HL-60/S4 treated with phorbol 12-myristate 13-acetate at 8.2 ng/mL for 4 days and 3 days (cell line): ENCODE data around the gene GUCY1A2.
"Not testable (repeated sequence)": the region's sequence is repeated elsewhere in the genome, so short reads cannot be mapped to it uniquely, and the experiment has no call there.

Experiments used
- in situ Hi-C: fragments of 300-500 bp; cut with MboI; formaldehyde crosslinking; loops from 2 replicates; pipeline ENCODE4 v1.15.0; 2022; ENCODE audit warnings: low sequenced_read_pairs

GUCY1A2 gene

GRCh38 chr11:106848526-106848925 is 169.8 kb downstream of the GUCY1A2 start:
- in situ Hi-C loops: no loop called here

- in situ Hi-C loops: no loop called here
Observed at GRCh38 chr11:106842134-106842533, 176.1 kb downstream of the GUCY1A2 start.

GRCh38 chr11:106840947-106841346 is 177.3 kb downstream of the GUCY1A2 start:
- in situ Hi-C loops: no loop called here

- in situ Hi-C loops: no loop called here
Observed at GRCh38 chr11:106840146-106840545, 178.1 kb downstream of the GUCY1A2 start.

GRCh38 chr11:106834567-106834966 is 183.7 kb downstream of the GUCY1A2 start:
- in situ Hi-C loops: no loop called here

GRCh38 chr11:106828976-106829375 is 189.3 kb downstream of the GUCY1A2 start:
- in situ Hi-C loops: no loop called here

- in situ Hi-C loops: no loop called here
Observed at GRCh38 chr11:106828576-106828975, 189.7 kb downstream of the GUCY1A2 start.

- in situ Hi-C loops: no loop called here
Observed at GRCh38 chr11:106827687-106828086, 190.6 kb downstream of the GUCY1A2 start.

GRCh38 chr11:106826558-106826957 is 191.7 kb downstream of the GUCY1A2 start:
- in situ Hi-C loops: not testable (repeated sequence)

- in situ Hi-C loops: no loop called here
Observed at GRCh38 chr11:106821826-106822225, 196.4 kb downstream of the GUCY1A2 start.

GRCh38 chr11:106821291-106821690 is 197.0 kb downstream of the GUCY1A2 start:
- in situ Hi-C loops: no loop called here

- in situ Hi-C loops: no loop called here
Observed at GRCh38 chr11:106818443-106818842, 199.8 kb downstream of the GUCY1A2 start.

GRCh38 chr11:106815209-106815608 is 203.1 kb downstream of the GUCY1A2 start:
- in situ Hi-C loops: no loop called here

- in situ Hi-C loops: no loop called here
Observed at GRCh38 chr11:106813806-106814205, 204.5 kb downstream of the GUCY1A2 start.

GRCh38 chr11:106794058-106794457 is 224.2 kb downstream of the GUCY1A2 start:
- in situ Hi-C loops: no loop called here

GRCh38 chr11:106789406-106789805 is 228.9 kb downstream of the GUCY1A2 start:
- in situ Hi-C loops: no loop called here

- in situ Hi-C loops: no loop called here
Observed at GRCh38 chr11:106787454-106787853, 230.8 kb downstream of the GUCY1A2 start.

GRCh38 chr11:106785913-106786650 is 232.2 kb downstream of the GUCY1A2 start:
- in situ Hi-C loops: no loop called here

GRCh38 chr11:106777302-106777701 is 241.0 kb downstream of the GUCY1A2 start:
- in situ Hi-C loops: not testable (repeated sequence)

GRCh38 chr11:106770489-106771085 is 247.7 kb downstream of the GUCY1A2 start:
- in situ Hi-C loops: no loop called here

GRCh38 chr11:106765469-106766258 is 252.6 kb downstream of the GUCY1A2 start:
- in situ Hi-C loops: no loop called here

GRCh38 chr11:106763501-106763900 is 254.8 kb downstream of the GUCY1A2 start:
- in situ Hi-C loops: no loop called here
